MM.1S (cell line): ENCODE results near the gene PDZRN4.

Experiments
- EZH2 ChIP-seq: fragments of 300-600 bp; sonication (generic); optimal IDR thresholded peaks from 2 replicates; pipeline ENCODE3; 2017; ENCODE audit warnings: low read depth, mild to moderate bottlenecking, antibody characterized with exemption, low read length, mixed read lengths
- TF ChIP-seq, protein P1 (sequence below): fragments of 300-600 bp; sonication (generic); IDR thresholded peaks from 2 replicates; pipeline ENCODE4 v1.5.1; 2016; ENCODE audit warnings: antibody characterized with exemption, low read length, mixed read lengths

DNA sequence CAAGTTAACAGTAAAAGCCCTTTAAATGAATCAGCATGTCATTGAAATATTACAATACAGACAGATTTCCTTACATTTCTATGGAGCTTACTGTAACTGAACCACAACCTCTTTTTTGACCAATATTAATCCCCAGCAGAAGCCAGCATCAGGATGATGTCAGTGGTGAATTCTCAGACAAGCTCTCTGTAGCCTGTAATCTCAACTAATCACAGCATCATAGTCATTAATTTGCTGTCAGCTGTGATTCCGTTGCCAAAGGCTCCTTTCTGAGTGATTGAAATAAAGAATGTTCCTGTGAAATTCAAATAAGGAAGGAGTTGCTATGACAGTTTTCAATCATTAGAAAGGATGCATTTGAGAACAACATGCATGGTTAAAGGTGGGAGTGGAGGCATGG, 323.1 kb downstream of the PDZRN4 start:
- TF ChIP-seq, protein P1, sequence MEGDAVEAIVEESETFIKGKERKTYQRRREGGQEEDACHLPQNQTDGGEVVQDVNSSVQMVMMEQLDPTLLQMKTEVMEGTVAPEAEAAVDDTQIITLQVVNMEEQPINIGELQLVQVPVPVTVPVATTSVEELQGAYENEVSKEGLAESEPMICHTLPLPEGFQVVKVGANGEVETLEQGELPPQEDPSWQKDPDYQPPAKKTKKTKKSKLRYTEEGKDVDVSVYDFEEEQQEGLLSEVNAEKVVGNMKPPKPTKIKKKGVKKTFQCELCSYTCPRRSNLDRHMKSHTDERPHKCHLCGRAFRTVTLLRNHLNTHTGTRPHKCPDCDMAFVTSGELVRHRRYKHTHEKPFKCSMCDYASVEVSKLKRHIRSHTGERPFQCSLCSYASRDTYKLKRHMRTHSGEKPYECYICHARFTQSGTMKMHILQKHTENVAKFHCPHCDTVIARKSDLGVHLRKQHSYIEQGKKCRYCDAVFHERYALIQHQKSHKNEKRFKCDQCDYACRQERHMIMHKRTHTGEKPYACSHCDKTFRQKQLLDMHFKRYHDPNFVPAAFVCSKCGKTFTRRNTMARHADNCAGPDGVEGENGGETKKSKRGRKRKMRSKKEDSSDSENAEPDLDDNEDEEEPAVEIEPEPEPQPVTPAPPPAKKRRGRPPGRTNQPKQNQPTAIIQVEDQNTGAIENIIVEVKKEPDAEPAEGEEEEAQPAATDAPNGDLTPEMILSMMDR, result no peak
- no peak for TF ChIP-seq EZH2
